NCI-H146 treated with DMSO at 0.1 percent for 48 hours (cell line): ENCODE measurements around the gene SLC8A1.

Source experiments
- DNase-seq: peaks from one replicate; lab custom pipeline; 2025; ENCODE audit not compliant: unreplicated experiment; lab: John Stamatoyannopoulos, UW

SLC8A1 gene

DNA sequence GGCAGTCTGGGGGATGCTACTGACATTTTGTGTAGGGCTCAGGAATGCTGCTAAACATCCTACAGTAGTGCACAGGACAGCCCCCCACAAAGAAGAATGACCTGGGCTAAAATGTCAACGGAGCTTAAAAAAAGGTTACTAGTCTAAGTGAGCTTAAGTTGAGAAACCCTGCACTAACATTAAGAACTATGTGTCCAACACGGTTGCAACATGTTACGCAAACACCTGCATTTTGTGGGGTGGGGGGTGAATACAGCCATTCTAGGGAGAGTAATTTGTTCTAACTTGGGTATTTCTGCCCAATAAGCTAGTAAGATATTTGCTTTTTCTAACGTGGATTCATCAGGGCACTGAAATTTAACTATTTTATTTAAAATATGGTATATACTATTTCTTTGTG lies 57.9 kb downstream of the SLC8A1 start:
- DNase-seq: no peak

DNA sequence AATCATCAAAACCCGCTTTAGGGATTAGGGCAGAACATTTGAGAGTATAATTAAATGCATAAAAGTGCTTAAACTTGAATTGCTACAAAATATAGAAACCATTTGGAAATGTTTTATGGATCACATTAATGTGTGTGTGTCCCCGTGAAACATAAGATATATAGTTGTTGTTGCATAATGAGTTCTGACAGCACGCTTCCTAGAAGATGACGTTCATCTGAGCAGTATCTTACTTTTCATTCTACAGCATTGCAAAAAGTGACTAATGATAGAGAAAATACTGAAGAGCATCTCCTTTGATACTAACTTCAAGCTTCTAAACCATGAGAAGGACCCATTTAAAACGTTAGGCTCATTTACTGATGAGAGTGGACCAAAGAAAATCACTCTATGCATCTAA lies 63.7 kb downstream of the SLC8A1 start:
- no peak for DNase-seq

DNA sequence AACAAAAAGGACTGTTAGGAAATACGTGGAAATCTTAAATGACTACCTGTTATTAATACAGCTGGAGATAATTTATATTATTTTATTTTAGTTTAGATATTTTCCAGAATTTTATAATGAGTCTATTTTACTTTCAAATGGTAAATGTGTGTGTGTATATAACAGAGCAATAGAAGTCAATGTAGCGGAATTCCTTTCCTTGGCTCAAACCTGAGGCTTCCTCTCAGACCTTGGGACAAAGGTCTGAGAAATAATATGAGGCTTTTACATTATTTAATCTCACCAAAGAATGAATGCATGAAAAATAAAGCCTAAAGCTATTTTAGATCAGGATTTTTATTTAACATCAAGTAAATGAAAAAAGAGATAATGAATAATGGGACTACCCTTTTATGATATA lies 65.7 kb downstream of the SLC8A1 start:
- DNase-seq: no peak

DNA sequence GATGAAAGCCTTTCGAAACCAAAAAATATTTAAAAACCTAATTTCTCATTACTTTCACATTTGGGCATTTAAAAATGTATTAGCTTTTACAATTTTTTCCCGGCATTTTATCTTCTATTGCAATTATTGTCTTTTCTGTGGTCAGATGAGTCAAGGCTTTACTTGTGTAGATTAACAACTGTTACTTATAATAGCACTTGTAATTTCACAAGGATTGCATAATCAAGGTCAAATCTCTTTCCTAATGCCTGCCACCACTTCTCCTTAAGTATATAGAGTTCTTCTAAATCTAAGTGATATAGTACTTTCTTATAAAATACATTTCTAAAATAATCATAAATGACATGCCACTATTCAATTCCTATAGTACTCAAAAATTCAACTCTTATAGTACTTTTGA lies 67.2 kb downstream of the SLC8A1 start:
- no peak for DNase-seq

DNA sequence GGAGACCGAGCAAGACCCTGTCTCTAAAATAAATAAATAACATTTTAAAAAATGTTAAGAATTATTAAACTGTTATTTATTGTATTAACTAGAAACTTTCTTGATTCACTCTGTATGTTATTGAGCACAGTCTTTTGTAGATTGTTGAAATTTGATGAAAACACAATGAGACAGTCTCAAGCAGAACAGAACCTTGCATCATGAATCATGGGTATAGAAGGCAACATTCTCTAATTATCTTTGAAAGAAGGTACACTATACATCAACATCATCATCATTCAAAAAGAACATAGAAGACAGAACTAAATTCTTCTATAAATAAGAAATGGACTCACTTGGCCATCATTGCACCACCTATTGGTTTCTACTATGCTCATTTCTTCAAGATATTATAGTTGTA lies 67.7 kb downstream of the SLC8A1 start:
- no peak for DNase-seq

DNA sequence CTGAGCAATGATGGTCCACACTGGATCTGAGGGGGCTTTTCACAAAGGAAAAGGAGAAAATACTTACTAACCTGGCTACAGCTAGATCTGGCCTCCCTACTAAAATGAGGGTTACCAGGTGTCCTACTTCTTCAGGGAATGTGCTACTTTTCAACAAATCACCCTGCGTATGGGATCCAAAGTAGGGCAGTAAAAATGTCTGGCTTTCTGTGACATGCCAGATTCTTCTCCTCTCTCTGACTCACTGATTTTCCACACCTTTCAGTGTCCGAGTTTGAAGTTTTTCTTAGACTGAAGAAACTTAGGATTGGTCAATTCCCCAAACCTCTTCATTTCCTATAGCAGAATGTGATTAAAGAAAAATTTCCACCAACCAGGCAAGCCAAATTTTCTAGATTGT lies 71.2 kb downstream of the SLC8A1 start:
- no peak for DNase-seq

DNA sequence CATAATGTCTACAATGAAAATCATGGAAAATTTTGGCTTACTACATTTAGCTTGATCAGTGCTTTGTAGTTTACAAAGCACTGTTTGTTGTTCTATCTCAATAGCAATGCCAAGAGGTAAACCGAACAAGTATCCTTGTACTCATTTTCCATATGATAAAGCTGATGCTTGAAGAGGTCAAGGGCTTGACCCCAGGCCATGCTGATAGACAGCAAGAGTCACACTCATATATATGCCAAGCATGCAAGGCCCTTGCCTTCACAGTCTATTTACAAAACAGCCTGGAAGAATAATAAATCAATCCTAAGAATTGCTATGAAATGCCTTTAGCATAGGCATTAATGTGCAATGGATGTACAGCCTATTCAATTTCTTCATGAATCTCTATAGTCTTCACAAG lies 71.8 kb downstream of the SLC8A1 start:
- no peak for DNase-seq

DNA sequence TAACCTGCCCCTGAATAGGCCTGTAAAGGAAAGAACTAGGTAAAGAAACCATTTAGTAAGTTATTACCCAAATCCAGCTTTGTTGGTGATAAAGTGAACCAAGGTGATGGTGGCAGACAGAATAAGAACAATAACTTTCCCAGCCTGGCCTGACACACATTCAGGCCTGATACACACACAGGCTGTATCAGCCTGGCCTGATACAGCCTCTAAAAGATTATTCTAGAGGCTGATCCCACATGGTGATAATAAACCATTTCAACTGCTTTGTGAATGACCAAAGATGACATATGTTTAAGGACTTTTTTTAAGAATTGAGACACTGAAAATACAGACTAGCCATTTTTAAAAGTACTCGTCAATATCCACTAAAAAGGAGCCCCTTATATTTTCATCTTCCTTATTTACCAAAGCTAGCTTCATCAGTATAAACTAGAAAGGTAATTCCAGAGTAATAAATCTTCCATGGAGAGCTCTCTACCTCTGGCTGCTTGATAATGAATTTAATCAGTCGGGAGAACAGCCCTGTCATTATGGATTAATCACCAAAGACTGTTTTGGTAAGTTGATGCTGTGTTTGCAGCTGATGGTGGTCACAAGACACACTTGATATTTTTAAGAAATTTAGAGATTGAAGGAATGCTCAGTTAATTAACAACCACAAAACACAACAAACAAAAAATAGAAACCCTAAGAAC lies 77.2 kb downstream of the SLC8A1 start:
- no peak for DNase-seq

DNA sequence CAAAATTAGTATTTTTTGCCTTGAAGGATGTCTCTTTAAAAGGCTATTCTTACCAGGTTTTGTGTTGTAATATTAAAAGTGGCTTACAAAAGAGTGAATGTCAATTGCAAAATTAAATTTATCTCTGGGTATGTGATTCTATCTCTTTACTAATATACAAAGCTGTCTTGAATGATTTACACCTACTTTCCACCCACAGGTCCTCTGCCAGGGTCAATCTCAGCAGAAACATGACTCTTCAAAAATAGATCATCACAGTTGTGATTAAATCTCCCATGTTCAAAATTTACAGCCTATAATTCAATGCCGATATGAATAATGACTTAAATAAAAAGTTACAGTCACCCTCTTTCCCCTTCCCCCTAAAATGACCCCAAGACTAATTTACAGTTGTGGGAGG lies 78.8 kb downstream of the SLC8A1 start:
- no peak for DNase-seq

DNA sequence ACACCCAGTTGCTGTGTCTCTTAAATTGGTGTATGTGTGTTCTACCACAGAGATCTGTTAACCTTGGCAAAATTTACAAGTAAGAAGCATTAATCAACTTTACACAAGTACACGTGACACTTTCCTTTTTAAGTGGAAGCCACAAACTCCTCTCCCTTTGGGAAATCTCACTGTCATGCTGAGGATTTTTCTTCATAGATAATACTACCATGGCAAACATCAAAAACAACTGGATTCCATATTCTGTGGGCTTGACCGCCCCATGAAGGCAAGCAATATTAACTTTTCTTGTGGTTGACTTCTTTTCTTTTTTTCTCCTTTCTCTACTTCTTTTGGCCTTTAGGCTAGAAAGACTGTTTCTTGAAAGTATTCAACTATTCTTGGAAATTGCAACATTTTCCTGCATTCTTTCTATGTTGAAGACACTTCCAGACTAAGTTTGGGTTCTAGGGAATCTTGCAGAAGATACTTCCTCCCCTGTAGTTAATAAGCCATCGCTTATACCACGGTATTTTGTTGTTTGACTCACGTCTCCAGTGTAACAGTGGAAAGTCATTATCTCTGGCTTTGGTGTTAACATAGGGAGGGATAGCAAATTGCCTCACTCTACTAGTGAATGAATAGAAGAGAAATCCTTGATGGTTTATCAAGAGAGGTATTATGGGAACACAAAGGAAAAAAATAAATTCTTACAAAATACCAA lies 79.5 kb downstream of the SLC8A1 start:
- no peak for DNase-seq

DNA sequence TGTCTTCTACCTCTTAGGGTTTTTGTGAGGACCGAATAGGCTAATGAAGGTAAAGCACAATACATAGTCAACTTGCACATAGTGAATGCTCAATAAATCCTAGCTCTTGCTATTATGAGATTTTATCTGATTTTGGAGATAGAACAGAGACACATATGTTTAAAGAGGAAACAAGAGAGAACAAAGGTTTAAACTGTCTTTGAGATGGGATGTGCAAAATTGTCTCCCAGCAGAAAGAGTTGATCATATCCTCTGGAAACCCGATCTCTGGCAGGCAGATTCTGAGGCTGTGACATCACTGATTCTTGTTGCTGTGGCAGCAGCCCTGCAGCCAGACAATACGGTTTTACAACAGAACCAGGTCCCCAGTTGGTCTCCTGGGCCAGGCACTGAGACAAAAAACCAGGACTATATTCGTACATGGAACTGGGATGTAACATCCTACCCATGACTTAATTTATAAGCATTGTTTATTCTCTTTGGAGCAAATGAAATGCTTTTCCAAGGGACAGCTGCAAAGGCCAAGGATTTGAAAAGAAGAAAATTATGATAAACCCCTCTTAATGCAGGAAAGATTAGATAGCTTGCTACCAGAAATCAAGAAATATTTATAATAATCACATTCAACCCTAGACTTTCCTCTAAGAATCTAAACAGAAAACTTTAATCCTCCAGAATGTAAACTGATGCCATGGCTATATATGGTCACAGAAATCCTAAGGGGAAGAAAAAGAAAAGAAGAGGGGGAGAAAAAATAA lies 80.2 kb downstream of the SLC8A1 start:
- DNase-seq: peak; percentile 36

DNA sequence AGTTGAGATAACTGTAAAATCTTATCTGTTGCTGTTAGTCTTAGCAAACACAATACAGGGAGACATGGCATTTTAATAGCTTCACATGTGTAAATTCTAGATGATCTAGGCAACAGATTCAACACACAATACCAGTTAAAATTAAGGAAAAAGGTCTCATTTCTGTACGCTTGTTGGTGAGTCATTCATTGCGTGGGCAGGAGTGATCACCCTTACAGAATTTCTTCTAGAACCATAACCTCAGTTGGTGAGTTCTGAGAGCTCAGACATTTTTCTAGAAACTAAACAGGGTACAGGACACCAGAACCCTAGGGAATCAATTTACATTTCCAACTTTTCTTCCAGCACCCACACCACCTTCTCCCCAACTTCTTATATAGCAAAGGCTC lies 81.9 kb downstream of the SLC8A1 start:
- no peak for DNase-seq

DNA sequence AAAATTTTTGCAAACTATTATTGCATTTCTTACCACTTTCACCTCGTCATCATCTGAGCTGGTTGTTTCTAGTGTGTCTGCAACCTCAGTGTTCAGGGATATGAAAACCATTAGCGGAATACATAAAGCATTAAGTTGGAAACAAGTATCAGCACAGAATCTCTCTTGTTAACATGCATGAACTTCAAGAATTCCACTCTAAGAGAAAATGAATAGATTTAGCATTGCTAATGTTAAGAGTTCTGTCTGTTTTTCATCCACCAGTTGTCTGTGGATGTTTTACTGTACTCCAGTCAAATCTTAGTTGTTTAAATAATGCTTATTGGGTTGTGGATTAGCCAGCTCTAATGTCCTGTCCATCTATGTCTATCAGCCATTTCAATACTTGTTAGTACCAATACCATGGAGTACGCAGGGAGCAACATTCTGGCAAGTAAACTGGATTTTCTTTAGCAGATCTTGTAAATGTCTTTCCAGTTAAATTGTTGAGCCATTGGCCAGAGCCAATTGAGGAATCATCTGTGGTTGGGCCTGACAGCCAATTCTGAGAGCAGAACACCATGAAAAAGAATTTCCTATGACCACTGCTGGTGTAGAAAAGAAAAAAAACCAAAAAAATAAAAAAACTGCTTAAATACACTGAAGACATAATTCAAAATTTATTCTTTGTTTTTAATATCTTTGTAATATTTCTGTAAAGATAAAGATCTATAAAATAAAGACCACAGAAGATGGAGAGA lies 82.5 kb downstream of the SLC8A1 start:
- DNase-seq: no peak

DNA sequence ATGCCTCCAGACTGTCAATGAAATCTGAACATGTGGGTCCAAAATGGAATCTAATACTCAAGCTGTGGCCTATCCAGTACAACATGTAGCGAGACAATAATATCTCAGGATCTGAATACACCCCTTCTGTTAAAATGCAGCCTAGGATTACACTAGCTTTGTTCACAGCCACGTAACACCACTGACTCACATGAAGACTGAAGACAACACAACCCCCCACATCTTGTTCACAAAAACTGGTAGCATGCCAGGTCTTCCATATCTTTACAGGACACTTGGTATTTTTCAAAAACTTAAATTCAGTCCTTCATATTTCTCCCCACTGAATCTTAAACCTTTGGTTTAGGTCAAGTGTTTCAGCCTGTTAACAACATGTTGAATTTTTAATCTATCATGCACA lies 84.2 kb downstream of the SLC8A1 start:
- no peak for DNase-seq

DNA sequence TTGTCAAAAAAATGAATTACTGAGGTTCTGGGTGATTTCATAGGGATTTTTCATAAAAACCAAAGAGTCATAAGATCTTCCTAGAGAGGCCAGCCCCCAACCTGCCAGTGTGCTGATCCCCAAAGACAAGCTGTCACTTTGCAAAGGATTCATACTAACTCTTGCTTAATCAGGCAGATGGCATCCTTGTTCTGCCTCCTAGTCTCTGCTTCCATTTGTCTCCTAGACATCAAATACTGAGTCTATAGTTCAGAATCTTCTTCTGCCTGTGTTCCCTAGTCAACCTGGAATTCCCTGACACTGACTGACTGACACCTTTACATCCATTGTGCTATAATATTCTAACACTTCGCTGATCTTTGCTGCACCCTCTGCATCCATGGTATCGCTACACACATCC lies 84.9 kb downstream of the SLC8A1 start:
- DNase-seq: no peak

DNA sequence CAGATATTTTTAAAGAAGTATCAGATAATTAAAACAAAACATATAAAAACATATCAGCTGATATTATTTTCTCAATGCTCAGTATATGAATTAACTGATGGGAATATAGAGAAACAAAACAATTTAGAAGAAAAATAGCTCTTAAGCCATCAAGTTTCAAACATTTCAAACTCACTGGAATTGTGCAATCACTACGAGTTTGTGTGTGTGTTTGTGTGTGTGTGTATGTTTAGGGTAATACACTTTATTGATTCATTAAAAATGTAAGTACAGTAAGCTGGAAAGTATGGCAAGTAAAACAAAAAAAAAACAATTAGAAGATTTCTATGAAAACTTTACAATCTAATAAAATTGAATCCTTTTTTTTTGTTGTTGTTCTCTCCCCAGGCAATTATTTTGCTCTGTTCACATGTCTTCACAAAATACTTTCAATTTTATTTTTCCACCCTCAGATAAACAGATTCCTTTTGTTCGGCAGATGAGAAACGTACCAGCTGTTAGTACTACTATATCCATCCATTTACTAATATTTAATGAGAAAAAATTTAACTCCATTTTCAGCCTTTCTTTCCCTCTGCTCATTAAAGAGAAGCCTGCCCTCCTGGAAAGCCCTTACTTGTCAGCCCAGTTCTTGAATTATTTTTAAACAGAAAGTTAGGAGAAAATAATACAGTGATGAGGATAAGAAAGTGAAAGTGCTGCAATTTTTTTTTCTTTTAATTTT lies 87.6 kb downstream of the SLC8A1 start:
- no peak for DNase-seq

DNA sequence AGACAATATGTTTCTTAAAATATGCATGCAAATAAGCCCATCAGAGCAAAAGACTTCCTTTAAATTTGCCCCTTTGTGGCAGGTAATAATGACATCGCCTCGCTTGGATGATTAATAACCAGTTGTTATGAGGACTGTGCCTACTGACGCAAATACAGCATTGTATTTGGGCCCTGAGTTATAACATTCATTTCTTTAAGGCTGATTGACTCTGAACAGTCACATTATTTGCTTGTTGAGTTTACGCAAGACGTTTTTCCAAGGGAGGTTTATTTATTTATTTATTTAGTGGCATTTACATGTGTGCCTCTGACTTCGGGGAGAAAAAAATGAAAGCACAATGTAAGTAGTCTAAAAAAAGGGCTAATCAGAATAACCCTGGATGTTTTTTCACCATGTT lies 88.3 kb downstream of the SLC8A1 start:
- DNase-seq: peak; percentile 17

DNA sequence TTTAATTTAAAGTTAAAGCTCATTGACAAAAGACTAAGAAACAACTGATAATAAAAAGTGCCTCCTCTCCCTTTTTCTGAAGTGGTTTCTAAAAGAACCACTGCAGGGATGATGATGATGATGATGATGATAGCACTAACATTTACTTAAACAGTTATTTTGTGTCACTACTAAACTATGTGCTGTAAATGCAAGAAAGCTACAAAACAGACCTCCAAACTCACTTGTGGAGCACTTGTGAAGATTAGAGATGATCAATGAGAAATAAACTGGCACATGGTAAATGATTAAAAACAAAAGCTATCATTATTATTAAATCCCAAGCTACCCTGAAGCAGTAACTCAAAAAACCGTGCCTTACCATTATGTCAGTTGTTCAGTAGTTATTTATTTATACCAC lies 88.7 kb downstream of the SLC8A1 start:
- no peak for DNase-seq

DNA sequence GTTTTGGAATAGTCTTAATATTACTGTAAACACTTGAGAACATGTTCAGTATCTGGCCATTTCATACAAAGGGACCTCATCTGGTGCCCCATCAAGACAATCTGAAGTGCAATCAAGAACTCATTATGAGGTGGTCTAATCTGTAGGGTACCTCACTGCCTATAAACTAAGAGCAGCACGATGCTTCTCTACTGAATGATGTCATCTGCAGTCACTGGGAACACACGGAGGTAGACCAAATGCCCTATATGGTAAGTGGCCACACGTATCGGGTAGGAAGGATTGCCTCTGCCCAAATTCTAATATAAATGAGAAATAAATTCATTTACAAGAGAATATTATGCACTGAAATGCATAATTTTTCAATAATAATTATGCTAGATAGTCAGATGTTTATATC lies 90.4 kb downstream of the SLC8A1 start:
- no peak for DNase-seq

DNA sequence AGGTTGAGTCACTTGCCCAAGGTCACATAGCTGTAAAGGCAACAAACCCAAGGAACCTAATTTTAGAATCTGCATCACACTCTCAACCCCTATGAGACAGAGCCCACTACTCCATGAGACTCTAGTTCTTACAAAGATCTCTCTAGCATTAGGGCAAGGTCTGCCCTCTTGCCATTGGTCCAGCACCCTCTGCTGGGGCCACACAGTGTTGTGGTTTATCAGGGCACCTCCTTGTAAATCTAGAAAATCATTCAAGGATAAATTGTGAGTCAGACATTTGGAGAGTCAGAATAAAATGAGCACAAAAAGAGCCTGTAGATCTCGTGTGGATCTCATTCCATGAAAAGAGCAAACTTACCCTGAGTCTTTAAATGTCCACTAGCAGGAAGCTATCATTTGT lies 91.2 kb downstream of the SLC8A1 start:
- DNase-seq: no peak

DNA sequence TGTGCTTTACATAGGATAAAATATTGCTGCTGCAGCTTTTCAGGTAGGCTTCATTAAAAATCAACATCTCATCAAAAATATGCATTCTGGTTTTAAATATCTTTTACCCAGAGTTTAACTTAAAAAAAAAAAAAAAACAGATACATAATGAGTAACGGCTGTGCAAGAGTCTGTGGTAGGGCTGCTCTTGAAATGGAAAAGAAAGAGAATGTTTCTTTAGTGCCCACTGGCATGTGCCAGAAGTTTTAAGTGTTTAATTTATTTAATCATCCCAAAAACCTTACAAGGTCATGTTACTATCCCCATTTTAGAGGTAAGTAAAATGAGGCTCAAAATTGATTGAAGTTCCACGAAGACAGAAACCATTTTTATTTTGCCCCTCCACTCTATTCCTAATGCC lies 92.1 kb downstream of the SLC8A1 start:
- no peak for DNase-seq
